HG02981 (cell line): ENCODE measurements around the gene CFDP1.

Experiments
- ATAC-seq: cut with Tn5 transposase; IDR thresholded peaks from one replicate; pipeline ENCODE4 v1.9.1; 2021; ENCODE audit warnings: mild to moderate bottlenecking, moderate library complexity; ENCODE audit not compliant: unreplicated experiment

The CFDP1 gene

DNA sequence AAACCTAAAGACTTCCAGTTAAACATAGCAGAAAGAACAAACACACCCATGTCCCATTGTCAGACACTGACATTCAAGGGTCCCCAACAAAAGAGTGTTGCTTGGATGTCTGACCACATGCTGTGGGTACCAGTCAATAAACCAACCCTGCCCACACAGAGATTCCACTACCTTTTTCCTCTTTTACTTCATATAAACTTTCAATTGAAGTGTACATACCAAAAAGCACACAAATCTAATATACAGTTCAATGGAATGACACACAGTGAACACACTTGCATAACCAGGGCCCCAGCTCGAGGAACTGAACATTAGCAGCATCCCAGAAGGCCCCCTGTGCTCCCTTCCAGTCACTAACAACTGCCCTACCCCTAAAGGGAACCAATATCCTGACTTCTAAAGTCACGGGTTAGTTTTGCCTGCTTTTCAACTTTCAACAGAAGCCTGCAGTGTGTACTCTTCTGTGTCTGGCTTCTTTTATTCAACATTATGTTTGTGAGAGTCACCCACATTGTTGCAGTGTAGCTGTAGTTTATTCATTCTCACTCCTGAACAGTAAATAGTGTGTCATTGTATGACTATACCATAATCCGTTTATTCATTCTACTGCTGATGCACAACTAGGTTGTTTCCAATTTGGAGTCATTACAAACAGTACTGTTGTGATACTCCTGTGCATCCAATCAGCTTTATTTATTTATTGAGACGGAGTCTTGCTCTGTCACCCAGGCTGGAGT lies 18.0 kb downstream of the CFDP1 start:
- ATAC-seq, result no peak

DNA sequence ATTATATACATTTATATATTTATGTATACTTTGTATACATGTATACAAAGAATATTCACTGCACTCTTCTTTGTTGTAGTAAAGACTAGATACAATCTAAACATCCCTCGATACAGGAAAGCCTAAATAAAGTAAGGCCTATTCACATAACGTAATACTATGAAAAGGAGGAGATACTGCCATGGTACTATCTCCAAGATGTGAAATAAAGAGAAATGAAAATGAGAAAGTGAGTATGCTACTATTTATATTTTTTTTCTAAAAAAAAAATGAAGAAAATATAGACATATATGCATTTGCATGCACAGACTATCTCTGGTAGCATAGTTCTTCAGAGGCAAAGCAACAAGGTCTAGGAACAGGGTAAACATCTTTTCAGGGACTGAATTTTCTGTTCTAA lies 19.4 kb downstream of the CFDP1 start:
- no peak for ATAC-seq

GRCh38 chr16:75406943-75407342 lies 26.4 kb downstream of the CFDP1 start:
- ATAC-seq, result no peak

GRCh38 chr16:75402821-75403475 lies 30.4 kb downstream of the CFDP1 start:
- ATAC-seq, result no peak

DNA sequence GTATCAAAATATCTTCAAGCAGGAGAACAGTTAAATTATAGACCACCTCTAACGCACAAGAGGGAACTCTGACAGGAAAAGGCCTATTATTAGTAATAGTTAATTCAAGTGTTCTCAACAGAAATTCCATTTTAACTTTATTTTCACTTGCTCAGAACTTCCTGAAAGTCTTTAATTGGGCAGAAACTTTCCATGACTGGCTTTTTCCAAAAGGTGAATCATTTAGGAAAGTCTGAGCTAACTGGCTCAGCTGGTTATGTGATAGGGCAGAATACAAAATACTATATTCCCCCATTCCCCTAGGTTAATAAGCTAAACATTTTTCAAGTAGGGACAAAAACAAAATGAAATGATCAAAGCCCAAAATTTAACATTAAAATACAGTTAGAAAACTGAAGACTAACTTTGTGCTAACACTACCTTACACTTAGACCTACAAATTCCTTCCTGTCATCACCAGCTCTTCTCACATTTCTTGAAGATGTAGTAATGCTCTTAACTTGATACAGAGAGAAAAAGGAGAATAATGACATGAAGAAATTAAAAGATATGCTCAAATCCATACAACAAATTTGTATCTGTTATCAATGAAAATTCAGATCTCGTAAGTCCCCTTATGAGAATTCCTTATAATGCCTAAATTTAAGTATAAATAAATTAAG lies 31.0 kb downstream of the CFDP1 start:
- ATAC-seq, result no peak

GRCh38 chr16:75401691-75402090 lies 31.6 kb downstream of the CFDP1 start:
- no peak for ATAC-seq

DNA sequence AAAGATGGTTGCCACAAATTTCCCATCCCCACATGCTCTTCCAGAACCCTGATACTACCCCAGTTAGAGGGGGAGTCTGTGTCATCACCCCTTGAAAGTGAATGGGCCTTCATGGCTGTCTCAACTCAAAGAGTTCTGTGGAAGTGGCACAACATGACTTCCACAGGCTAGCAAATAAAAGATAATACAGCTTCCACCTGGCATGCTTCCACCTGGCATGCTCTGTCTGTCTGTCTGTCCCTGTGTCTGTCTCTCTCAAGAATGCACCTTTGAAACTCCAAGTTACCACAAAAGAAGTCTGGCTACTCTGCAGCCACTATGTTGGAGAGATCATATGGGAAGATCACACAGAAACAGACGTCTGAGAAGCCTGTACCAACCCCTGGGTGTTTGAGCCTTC lies 35.0 kb downstream of the CFDP1 start:
- ATAC-seq, result no peak

- ATAC-seq, result no peak
Measured at GRCh38 chr16:75394941-75395340, 38.4 kb downstream of the CFDP1 start.

GRCh38 chr16:75392906-75393305 lies 40.4 kb downstream of the CFDP1 start:
- no peak for ATAC-seq

- no peak for ATAC-seq
Measured at GRCh38 chr16:75390926-75391653, 42.2 kb downstream of the CFDP1 start.

GRCh38 chr16:75389096-75389690 lies 44.1 kb downstream of the CFDP1 start:
- no peak for ATAC-seq

DNA sequence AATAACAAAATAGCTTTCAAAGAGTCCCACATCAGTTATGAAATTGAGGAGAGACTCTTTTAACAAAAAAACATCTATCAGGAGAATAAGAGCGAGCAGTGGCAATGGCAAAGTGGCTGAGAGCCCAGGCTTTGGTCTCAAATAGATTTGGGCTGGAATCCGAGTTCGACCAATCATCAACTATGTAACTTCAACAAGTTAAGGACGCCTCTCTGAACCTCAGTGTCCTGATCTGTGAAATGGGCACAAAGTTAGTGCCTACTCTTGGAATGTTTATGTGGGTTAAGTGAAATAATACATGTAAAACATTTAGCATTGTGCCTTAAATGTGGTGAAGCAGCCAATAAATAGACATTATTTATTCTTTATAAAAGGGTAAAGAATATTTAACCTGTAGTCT lies 45.4 kb downstream of the CFDP1 start:
- ATAC-seq, result no peak

DNA sequence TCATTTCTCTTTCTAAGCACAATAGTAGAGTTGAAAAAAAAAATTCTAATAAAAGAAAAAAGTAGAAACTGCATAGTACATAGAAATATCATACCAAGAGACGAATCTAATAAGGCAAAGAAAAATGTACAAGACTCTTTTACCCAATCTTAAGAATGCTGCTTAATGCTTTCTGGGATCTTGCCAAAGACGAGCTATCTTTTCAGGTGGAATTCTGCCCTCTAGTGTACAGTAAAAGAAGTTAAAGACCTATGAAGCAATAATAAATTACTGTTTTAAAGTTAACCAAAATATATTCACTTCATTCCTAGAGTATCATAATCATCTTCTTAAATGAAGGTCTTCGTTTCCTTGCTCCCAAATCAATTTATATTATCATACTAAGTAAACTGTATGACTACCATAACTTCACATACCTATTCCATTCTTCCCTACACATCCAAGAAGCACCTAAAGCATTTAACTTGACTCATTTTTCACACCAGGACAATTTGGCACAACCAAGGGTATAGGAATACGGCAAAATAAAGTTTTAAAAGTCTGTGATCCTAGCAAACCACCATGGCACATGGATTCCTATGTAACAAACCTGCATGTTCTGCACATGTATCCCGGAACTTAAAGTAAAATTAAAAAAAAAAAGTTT lies 47.7 kb downstream of the CFDP1 start:
- ATAC-seq, result no peak

GRCh38 chr16:75383141-75383540 lies 50.2 kb downstream of the CFDP1 start:
- no peak for ATAC-seq

GRCh38 chr16:75382611-75383010 lies 50.7 kb downstream of the CFDP1 start:
- ATAC-seq, result no peak

DNA sequence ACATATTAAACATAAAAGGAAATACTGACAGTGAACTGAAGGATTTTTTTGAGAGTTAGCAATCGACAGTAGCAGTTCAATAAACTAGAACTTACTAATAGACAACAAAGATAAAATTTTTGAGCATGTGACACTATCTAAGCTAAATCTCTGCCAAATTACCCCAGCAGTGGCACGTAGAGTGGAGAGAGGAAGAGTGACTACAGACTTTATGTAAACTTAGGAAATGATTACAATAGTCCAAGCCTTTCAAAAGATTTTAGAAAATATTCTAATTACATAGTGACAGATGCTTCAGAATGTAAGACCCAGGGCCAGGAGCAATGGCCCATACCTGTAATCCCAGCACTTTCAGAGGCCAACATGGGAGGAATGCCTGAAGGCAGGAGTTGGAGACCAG lies 52.4 kb downstream of the CFDP1 start:
- ATAC-seq, result no peak

DNA sequence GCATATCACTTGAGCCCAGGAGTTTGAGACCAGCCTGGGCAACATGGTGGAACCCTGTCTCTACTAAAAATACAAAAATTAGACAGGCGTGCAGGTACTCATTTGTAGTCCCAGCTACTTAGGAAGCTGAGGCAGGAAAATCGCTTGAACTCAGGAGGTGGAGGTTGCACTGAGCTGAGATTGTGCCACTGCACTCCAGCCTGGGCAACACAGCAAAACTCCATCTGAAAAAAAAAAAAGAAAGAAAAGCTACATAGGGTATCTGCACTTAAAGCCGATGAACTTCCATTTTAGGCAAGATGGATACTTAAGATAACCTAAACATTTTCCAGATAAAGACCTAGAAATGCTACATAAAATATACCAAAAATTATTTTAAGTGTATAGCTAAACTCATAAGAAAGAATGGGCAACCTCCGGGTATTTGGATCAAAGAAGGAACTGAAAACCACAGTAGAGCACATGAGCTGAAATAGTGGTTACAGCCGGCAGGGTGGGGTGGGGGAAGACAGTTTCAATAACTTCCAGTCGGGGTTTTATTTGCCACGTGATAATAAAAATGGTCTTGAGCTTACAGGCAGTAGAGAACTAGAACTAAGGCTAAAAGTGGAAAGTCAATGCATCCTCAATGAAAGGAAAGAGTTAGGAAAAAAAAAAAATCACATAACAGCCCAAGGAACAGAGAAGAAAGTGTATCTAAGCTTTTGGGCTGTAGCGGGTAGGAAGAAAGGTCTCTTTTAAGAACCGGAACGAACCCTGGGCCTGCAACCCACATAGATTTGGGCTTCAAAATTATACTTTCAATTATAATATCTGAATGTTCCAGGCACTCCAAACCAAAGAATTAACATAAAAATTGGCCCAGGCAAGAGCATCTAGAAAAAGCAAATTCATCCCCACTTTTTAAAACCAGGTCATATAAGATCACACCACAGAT lies 53.1 kb downstream of the CFDP1 start:
- ATAC-seq, result peak; percentile 86

DNA sequence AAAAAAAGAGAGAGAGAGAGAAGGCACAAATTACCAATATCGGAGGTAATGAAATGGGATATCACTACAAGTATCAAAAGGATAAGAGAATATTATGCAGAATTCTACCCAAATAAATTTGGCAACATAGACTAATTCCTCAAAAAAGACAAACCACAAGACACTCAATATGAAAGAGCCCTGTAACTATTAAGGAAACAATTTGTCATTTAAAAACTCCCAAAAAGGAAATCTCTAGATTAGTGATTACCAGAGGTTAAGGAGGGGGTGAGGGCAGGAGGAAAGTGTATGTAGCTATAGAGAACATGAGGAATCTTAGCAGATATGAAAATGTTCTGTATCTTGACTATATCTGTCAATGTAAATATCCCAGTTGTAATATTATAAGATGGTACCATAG lies 54.0 kb downstream of the CFDP1 start:
- ATAC-seq, result peak; percentile 28

DNA sequence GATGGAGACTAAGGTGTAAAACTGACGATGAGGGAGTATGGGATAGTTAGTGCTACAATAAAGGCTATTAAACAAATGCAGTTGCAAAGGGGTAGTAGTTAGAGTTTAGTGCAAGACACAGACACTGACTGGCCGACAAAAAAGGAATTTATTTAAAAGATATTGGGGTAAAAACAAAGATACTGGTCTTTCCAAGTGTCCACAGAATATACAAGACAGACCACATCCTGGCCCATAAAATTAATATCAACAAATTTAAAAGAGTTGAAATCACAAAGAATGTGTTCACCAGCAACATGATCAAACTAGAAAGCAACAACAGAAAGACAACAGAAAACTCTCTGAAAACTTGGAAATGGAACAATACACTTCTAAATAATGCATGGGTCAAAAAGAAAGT lies 54.7 kb downstream of the CFDP1 start:
- no peak for ATAC-seq
